NB4 (cell line): Measurements from ENCODE around the gene DPH6.

ENCODE experiments used
- CTCF ChIP-seq: IDR thresholded peaks from one replicate; pipeline ENCODE4 v1.5.1; 2012; ENCODE audit warnings: low read depth, low read length
- MAX ChIP-seq: IDR thresholded peaks from 2 replicates; pipeline ENCODE4 v1.6.1; 2011; ENCODE audit warnings: low read depth, low read length
- POLR2A ChIP-seq: IDR thresholded peaks from 2 replicates; pipeline ENCODE4 v1.6.1; 2011; ENCODE audit warnings: mild to moderate bottlenecking; ENCODE audit not compliant: insufficient read length; ENCODE audit errors: extremely low read depth

GRCh38 chr15:35450492-35450891, 95.5 kb downstream of the DPH6 start:
- TF ChIP-seq CTCF: no peak
- no peak for TF ChIP-seq MAX
- TF ChIP-seq POLR2A: no peak
